ENCODE data around the gene ATRNL1.
"Not testable (repeated sequence)": the region's sequence is repeated elsewhere in the genome, so short reads cannot be mapped to it uniquely, and the experiment has no call there.

ATRNL1 gene

DNA sequence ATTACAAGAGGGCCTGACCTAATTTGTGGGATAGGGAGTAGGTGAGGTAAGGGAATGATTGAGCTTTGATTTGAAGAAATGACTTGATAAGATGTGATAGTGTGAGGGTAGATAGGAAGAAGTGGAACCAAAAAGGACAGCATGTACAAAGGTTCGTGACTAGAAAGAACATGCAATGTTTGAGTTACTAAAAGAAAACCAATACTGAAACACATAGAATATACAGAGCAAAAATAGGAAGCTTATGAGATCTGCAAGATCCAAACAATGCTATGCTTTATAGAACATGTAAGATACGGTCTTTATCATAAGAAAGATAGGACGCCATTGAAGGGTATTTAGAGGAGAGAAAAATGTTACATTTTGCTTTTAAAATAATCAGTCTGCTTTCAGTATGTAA lies 343.8 kb downstream of the ATRNL1 start:
- no peak for DNase-seq

DNA sequence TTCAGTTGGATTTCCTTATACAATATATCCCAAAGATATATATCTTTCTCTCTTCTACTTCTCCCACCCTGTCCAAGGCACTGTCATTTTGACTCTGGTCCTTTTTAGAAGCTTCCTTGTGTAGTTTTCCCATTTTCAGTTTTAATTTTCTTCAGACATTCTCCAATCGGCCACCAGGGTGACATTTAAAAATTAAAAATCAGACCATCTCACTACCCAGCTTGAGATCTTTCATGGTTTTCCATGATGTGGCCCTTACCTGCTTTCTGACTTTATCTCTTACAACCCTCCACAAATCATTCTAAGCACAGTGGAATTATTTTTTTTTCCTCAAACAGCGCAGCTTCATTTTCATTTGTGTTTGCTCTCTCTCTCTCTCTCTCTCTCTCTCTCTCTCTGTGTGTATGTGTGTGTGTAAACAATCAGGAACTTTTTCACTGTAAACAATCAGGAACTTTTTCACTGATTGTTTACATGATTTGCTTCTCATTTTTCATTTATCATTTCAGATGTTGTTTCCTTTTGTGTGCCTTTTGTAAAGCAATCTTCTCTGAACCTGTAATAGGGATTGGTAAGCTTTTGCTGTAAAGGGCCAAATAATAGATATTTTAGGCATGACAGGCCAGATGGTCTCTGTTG lies 348.9 kb downstream of the ATRNL1 start:
- no peak for DNase-seq

DNA sequence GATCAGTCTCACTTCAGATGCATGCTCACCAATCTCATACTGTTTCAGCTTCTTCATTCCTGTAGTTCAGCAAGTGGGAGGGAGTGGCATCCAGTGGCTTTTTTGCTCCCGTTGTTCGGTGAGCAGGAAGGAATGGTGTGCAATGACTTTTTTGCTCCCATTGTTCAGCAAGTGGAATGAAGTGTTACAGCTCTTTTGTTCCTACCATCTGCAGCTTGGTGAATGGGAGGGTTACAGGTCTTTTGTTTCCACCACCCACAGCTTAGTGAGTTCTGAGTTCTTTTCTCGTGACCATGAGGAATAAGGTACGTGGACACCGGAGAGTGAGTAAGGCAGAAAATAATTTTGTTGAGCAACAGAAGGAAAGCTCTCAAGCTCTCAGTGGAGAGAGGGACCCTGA lies 363.6 kb downstream of the ATRNL1 start:
- no peak for DNase-seq

GRCh38 chr10:115483294-115483693 lies 390.1 kb downstream of the ATRNL1 start:
- DNase-seq: no peak

GRCh38 chr10:115491526-115492140 lies 398.5 kb downstream of the ATRNL1 start:
- no peak for DNase-seq

DNA sequence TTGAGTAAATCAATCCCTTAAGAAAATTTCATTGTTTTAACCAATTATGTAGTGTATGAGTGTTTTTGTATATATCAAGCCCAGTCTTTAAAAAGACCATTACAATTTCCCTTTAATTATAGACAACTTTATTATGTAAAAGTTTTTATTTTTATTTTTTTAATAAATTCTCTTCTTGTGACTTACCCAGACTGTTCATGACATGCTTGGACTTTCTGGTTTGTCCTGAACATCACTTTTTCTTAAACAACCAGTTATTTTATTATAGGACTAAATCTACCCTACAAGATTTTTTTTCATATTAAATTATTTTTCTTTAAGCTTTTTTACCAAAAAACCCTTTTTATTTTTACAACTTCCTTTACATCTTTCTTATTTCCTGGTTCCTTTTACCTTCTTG lies 410.4 kb downstream of the ATRNL1 start:
- DNase-seq: no peak

- no peak for DNase-seq
Measured at GRCh38 chr10:115514895-115515294, 421.7 kb downstream of the ATRNL1 start.

DNA sequence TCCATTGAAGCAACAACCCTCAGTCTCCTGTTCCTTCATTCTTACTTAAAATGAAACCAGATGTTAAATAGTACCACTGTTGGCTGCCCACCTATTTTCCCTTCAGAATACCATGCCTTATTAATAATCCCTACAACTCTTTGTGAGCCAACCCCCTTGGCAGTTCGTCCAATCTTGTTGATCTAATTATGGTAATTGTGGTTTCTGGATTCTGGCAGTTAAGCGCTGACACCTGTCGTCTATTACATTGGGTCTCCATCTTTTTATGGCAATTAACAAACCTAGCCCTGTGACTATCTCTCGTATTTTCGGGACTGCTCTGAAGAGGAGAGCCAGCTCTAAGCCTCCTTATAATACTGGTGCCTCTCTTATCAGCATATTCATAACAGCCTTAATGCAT lies 432.0 kb downstream of the ATRNL1 start:
- no peak for DNase-seq

GRCh38 chr10:115527682-115528081 lies 434.5 kb downstream of the ATRNL1 start:
- not testable (repeated sequence) for DNase-seq

DNA sequence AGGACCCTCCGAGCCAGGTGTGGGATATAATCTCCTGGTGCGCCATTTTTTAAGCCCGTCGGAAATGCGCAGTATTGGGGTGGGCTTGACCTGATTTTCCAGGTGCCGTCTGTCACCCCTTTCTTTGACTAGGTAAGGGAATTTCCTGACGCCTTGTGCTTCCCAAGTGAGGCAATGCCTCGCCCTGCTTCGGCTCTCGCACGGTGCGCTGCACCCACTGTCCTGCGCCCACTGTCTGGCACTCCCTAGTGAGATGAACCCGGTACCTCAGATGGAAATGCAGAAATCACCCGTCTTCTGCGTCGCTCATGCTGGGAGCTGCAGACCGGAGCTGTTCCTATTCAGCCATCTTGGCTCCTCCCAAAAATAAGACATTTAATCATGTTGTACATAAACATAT lies 443.2 kb downstream of the ATRNL1 start:
- DNase-seq: not testable (repeated sequence)

DNA sequence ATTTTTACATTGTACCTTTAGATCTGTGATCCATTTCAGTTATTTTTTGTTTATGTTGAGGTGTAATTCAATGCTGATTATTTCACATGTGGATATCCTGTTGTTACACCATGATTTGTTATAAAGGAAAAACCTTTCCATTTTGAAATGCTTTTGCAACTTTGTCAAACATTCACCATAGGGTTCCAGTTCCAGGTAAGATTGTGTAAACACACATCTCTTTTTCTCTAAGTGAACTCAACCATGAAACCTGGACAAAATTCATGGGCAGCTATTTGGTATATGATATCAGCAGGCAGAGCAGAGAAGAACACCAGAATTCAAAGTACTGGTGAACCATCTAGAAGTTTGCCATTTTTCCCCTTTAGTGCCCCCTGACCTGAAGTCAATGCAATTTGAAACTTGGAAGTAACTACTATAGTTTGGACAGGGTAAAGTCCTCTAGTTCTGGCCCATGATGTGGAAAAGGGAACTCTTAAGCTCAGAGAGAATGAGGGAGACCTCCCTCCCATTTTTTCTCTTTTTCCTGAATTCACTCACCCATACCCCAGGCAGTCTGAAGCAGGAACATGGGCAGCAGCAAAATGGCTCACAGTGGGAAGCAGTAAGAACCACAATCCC lies 446.1 kb downstream of the ATRNL1 start:
- no peak for DNase-seq

DNA sequence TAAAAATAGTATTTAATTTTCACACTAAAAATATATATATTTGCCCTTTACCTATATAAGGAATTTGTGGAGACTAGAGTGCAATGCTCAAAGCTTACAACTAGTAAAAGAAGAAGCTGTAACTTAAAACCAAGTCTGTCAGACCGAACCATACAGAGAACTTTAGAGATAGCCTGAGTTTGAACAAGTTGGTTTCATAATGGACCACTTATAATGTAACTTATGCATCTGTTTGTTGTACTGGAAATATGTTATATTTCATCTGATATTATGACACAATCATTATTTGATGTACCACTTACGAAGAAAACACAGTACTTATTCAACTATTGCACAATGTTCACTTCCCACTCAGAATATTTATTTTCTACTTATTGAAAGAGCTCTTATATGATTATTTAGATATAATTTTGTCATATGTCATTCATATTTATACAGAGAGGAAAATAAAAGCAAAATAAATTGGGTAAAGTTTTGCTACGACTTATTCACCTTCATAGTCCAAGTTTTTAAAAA lies 462.8 kb downstream of the ATRNL1 start:
- no peak for DNase-seq

DNA sequence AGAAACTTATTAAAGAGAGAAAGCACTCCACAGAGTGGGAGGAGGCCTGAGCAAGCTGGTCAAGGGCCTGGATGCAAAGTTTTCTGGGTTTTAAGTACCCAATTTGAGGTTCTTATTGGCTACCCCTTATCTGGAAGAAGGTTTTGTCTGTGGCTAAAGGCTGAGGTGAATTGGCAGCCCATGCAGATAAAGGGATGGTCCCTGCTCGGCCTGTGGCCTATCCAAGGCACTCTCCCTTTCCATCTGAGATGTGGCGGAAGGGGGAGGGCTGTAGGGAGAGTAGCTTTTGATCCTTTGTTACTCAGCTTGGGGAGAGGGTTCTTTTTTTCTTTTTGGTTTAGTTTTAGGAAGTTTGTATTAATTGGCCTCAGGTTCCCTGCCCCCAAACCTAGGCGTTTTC lies 465.1 kb downstream of the ATRNL1 start:
- no peak for DNase-seq

- DNase-seq: no peak
Measured at GRCh38 chr10:115566867-115567266, 473.7 kb downstream of the ATRNL1 start.

GRCh38 chr10:115572740-115573455 lies 479.7 kb downstream of the ATRNL1 start:
- DNase-seq: no peak

DNA sequence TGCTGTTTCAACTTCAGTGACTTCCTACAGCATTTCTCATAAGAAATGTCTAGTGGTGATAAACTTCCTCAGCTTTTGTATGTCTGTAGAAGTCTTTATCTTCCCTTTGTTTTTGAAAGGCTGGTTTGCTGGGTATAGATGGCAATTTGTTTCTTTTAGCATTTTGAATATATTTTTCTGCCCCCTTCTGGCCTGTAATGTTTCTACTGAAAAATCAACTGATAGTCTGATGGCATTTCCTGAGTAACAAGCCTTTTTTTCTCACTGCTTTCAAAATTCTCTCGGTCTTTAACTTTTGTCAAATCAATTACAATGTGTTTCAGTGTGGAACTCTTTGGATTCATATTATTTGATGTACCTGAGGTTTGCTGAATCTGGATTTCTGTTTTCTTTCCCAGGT lies 487.1 kb downstream of the ATRNL1 start:
- no peak for DNase-seq

DNA sequence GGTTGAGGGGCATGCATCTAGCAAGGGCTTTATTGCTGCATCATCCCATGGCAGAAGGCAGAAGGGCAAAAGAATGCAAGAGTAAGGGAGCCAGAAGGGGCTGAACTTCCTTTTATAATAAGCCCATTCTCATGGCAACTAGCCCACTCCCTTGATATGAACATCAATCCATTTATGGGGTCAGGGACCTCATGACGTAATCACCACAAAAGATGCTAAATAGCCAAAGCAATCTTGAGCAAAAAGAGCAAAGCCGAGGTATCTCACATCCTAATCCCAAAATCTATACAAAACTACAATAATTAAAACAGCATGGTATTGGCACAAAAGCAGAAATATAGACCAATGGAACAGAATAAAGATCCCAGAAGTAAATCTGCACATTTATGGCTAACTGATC lies 499.9 kb downstream of the ATRNL1 start:
- DNase-seq: no peak

DNA sequence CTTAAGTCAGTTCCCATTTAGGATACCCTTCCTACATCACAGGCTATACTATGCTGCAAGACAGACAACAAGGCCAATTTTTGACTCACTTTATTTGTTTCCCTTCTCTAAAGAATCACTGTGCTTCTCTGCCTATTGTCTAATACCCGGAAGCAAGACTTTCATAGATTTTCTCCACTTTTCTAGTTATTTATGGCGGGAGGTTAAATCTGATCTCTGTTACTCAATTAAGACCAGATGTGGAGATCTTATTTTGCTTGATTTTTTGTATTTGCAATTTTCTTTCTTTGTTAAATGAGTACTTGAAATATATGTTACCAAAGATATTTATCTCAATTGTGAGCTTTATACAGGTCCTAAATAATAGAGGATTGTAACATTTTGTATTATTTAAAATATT lies 511.5 kb downstream of the ATRNL1 start:
- no peak for DNase-seq

- DNase-seq: no peak
Measured at GRCh38 chr10:115606086-115606485, 512.9 kb downstream of the ATRNL1 start.

DNA sequence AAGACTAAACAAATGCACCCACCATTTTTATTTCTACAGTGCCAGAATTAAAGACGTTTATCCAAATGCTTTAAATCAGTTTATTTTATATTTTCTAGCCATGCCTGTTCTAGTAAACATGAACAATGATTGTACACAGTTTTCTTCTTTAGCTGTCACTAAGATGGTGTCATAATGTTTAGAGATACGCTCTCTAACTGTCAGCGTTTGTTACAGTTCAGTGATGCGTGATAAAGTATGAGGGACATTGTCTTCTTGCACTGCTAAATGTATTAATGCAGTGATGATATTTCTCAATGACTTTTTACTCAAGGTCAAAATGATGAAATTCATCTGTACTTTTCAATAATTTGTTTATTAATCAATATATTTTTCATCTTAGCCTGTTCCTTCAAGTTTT lies 513.6 kb downstream of the ATRNL1 start:
- no peak for DNase-seq

DNA sequence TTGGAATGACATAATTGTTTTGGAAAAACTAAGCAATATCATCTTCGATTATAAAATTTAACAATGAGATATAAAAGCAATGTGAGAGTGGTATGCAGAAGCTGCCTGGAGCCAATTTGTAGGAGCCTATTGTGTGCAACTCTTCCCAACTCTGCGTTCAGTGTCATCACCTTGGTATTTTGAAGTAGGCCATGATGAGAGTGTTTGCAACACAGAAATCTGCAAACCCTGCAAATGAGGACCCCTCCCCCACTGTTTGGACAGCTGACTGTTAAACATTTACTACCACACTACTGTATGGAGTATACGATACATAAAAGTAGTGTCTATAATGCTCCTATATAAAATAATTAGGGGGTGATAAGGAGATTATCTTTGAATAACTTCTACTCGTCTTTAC lies 531.3 kb downstream of the ATRNL1 start:
- DNase-seq: no peak

- no peak for DNase-seq
Measured at GRCh38 chr10:115628616-115629015, 535.5 kb downstream of the ATRNL1 start.

DNA sequence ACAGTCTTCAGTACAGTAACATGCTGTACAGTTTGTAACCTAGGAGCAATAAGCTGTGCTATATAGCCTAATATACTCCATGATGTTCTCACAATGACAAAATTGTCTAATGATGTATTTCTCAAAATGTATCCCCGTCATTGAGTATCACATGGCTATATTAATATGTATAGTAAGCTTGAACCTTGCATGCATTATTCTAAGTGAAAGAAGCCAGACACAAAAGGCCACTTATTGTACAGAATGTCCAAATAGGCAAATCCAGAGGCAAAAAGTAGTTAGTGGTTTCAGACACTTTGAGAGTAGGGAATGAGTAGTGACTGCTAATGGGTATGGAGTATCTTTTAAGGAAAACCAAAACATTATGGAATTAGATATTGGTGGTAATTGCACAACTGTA lies 545.1 kb downstream of the ATRNL1 start:
- no peak for DNase-seq

GRCh38 chr10:115649217-115649616 lies 556.1 kb downstream of the ATRNL1 start:
- no peak for DNase-seq

All from CD4-positive, alpha-beta T cell treated with Interferon alpha-2 for 1 hour (primary cell).